Measurements from ENCODE around the gene CORO2B.

DNA sequence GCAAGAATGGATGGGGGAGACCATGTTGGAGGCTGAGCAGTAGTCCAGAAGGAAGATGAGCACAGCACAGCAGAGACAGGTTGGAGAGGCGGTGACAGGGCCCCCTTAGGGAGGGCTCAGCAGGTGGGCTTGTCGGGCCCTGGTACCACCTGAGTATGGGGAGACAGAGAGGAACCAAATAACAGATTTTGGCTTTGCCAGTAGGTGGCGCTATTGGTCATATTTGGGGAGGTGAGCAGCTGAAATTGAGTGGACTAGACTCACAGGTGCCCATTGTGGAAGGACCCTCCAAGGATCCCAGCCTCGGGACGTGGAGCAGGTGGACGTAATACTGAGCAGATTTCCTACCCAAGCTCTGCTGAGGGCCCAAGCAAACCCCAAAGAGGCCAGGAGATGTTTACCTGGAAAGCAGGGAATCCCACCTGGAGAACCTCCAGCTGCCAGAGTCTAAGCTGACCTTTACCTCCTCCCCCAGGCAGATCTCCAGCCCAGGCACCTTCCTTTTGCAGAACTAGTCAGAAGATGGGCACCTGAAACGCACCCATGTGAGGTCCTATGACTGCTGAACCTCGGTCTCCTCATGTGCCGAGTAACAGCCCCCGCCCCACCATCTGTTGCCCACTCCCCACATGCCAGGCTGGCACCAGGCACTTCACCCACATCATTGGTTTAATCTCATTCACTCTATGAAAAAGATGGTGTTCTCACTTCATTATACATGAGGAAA lies 24.6 kb upstream of the CORO2B start:
- TF ChIP-seq, protein P1, sequence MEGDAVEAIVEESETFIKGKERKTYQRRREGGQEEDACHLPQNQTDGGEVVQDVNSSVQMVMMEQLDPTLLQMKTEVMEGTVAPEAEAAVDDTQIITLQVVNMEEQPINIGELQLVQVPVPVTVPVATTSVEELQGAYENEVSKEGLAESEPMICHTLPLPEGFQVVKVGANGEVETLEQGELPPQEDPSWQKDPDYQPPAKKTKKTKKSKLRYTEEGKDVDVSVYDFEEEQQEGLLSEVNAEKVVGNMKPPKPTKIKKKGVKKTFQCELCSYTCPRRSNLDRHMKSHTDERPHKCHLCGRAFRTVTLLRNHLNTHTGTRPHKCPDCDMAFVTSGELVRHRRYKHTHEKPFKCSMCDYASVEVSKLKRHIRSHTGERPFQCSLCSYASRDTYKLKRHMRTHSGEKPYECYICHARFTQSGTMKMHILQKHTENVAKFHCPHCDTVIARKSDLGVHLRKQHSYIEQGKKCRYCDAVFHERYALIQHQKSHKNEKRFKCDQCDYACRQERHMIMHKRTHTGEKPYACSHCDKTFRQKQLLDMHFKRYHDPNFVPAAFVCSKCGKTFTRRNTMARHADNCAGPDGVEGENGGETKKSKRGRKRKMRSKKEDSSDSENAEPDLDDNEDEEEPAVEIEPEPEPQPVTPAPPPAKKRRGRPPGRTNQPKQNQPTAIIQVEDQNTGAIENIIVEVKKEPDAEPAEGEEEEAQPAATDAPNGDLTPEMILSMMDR (IDR thresholded peaks at IDR 0.05): peak; percentile 38 to 66 (median 58)
- TF ChIP-seq POLR2A (IDR thresholded peaks at IDR 0.05): no peak

All from Peyer's patch (tissue), 4 donors.